ENCODE data around the gene ALG12.

Gene ALG12

DNA sequence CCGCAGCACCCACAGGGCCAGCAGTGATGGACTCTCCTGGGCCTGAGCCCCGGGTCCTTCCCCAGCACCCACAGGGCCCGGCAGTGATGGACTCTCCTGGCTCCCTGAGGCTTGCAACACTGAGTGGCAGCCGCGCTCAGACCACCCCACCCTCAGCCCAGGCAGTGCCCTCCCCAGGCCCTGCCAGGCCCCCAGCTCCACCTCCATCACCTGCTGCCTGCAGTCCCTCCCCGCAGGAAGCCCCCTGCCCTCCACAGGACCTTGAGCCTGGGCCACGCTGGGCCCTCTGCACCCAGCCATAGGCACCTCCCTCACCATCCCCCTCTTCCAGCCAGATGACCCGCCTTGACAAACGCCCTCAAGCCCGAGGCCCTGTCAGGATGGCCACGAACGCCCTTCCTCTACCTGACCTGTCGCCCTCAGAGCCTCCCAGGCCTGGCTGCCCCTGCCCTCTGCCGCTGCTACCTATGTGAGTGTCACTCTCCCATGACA, 11.4 kb downstream of the ALG12 start:
- peaks cover 78% of the 10 kb centered on the region for H3K36me3 Mint-ChIP-seq (ENCODE audit: low read depth)
- H3K4me1 Mint-ChIP-seq (ENCODE audit: low read depth) = no peaks in the 10 kb centered on the region
- H3K27me3 Mint-ChIP-seq = no peaks in the 10 kb centered on the region
- no peak for DNase-seq
- H3K9me3 Mint-ChIP-seq = no peaks in the 10 kb centered on the region
- H3K4me3 Mint-ChIP-seq = no peak overlapping the region
- H3K27ac Mint-ChIP-seq = peak overlapping the region; percentile 70

DNA sequence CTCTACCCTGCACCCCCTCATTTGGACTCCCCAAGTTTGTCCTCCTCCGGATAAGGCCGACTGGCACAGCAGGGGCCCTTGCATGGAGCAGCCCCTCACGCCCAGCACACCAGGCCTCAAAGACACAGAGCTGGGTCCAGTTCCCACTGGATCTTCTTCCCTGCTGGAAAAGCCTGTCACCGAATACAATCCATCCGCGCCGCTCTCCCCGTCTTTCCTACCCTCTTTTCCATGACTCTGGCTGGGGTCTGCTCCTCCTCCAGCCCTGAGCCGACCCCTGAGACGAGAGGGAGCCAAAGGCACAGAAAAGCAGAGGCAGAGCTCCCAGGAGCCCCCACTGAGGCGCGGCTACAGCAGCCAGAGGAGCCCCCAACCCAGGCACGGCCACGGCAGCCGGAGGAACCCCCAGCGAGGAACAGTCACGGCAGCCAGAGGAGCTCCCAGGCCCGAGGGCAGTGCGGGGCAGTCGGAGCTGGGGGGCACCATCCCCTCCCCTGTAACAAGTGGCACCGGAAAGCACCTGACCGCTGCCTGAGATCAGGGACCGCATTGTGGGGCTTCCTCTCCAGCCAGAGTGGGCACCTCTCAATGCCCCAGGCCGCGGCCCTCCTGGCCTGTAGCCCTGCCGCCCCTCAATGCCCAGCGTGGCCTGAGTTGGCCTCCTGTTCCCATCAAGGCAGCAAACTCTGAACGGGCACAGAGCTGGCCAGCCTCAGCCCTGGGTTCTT, 12.0 kb downstream of the ALG12 start:
- Mint-ChIP-seq H3K9me3 (peaks cover 2% of the 10 kb centered on the region), H3K27ac (no peak overlapping the region), H3K4me1 (ENCODE audit: low read depth) (no peaks in the 10 kb centered on the region), H3K36me3 (ENCODE audit: low read depth) (peaks cover 82% of the 10 kb centered on the region), H3K27me3 (no peaks in the 10 kb centered on the region), H3K4me3 (no peak overlapping the region)
- no peak for DNase-seq

DNA sequence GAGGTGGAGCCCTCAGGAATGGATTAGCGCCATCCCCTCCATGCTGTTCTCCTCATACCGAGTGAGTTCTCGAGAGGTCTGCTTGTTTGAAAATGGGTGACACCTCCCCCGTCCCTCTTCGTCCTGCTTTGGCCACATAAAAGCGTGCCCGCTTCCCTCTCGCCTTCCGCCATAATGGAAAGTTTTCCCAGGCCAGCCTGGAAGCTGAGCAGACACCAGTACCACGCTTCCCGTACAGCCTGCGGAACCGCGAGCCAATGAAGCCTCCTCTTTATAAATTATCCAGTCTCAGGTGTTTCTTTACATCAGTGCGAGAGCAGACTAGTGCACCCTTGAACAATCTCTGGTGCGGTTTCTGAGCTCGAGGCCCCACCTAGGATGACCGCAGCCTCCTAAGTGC, 12.8 kb downstream of the ALG12 start:
- H3K27me3 Mint-ChIP-seq = no peaks in the 10 kb centered on the region
- H3K36me3 Mint-ChIP-seq (ENCODE audit: low read depth) = peaks cover 83% of the 10 kb centered on the region
- no peaks in the 10 kb centered on the region for H3K4me1 Mint-ChIP-seq (ENCODE audit: low read depth)
- peak overlapping the region; percentile 80 for H3K27ac Mint-ChIP-seq
- no peak for DNase-seq
- H3K9me3 Mint-ChIP-seq = peaks cover 2% of the 10 kb centered on the region
- no peak overlapping the region for H3K4me3 Mint-ChIP-seq

DNA sequence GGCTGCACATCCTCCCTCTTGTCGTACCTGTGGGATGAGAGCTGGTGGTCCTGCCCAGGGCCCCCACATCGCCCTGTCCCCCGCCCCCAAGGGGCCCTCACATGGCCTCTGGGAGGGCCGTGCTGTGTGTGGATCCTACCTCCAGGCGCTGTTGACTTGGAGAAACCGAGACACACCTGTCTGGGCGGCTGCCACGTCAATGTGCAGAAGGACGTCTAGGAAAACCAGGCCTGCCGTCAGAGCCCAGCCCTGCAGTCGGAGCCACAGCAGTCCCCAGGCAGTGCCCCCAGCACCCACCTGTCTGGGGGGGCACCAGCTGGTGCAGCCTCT, 14.2 kb downstream of the ALG12 start:
- peaks cover 2% of the 10 kb centered on the region for H3K4me1 Mint-ChIP-seq (ENCODE audit: low read depth)
- H3K36me3 Mint-ChIP-seq (ENCODE audit: low read depth) = peaks cover 78% of the 10 kb centered on the region
- H3K9me3 Mint-ChIP-seq = peaks cover 2% of the 10 kb centered on the region
- no peak for DNase-seq
- no peak overlapping the region for H3K27ac Mint-ChIP-seq
- H3K27me3 Mint-ChIP-seq = no peaks in the 10 kb centered on the region
- H3K4me3 Mint-ChIP-seq = no peak overlapping the region

DNA sequence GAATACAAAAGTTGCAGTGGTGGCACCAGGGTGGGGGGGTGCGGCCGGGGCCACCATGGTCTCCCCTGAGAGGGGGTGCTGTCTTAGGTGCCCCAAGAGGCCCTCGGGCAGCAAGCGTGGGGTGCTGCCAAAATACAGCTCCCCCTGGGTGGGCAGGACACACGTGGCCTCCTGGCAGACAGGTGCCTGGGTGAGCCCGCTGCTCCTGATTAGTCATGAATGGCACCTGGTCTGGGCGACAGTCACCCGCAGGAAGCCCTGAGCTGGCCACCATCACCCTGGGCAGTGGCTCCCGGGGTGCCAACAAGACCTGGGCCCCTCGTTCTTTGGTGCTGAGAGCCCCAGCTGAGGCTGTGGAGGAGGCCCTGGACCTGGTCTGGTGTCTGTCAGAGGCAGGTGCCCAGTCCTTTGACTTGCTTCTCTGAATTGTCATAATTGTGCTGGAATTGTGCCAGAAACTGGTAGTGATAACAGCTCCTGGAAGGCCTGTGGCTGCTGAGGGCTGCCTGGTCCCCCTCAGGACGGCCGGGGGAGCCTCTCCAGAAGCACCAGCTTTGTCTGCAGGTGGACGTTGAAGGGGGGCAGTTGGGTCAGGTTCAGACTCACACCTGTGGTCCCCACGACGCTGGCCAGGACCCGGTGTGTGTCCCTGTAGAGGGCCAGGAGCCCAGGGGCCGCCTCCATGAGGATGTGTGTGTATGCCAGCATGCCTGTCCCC, 14.8 kb downstream of the ALG12 start:
- Mint-ChIP-seq H3K27me3 (no peaks in the 10 kb centered on the region), H3K9me3 (peaks cover 2% of the 10 kb centered on the region), H3K4me3 (no peak overlapping the region), H3K27ac (no peak overlapping the region), H3K4me1 (ENCODE audit: low read depth) (peaks cover 2% of the 10 kb centered on the region), H3K36me3 (ENCODE audit: low read depth) (peaks cover 77% of the 10 kb centered on the region)
- DNase-seq = no peak

DNA sequence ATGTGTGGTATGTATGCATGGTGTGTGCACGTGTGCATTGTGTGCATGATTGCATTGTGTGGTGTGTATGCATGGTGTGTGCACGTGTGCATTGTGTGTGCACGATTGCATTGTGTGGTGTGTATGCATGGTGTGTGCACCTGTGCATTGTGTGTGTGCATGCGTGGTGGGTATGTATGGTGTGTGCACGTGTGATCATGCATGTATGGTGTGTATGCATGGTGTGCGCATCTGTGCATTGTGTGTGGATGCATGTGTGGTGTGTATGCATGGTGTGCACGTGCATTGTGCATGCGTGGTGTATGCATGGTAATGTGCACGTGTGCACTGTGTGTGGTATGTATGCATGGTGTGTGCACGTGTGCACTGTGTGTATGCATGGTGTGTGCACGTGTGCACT, 16.8 kb downstream of the ALG12 start:
- H3K4me1 Mint-ChIP-seq (ENCODE audit: low read depth) = peaks cover 2% of the 10 kb centered on the region
- H3K27me3 Mint-ChIP-seq = no peaks in the 10 kb centered on the region
- DNase-seq = no peak
- H3K4me3 Mint-ChIP-seq = no peak overlapping the region
- H3K27ac Mint-ChIP-seq = no peak overlapping the region
- peaks cover 68% of the 10 kb centered on the region for H3K36me3 Mint-ChIP-seq (ENCODE audit: low read depth)
- peaks cover 2% of the 10 kb centered on the region for H3K9me3 Mint-ChIP-seq

DNA sequence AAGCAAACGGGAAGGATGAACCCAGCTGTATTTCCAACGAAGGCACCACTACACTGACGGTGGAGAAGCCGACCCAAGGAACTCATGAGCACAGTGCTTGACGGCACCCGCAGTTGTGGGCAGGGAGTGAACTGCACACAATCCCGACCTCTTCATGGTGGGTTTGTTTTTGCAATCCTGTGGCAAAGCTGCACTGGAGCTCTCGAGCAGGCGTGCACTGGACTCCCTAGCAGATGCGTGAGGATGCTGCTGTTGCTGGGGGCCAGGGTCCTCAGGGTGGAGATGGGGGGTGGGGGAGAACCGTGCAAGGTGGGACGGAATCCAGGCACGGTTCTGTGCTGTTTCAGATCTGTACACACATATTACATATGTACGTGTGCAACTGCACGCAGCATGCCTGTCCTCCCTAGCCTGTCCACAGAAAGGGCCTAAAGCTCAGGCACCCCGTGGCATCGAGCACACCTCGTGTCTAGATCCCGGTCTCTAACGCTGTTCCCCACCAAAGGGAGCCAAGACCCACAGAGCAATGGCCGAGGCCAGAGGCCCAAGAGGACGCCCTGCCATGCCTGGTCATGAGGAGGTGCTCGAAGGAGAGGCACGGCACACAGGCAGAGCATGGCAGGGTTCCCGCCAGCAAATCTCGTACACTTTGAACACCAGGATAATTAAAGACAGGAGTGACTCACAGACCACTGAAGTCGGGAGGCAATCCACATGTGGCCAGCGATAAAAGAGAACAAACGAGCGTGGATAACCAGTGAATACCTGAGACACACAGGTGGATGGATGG, 17.6 kb downstream of the ALG12 start:
- Mint-ChIP-seq H3K4me1 (ENCODE audit: low read depth) (peaks cover 2% of the 10 kb centered on the region), H3K4me3 (no peak overlapping the region), H3K27ac (no peak overlapping the region), H3K9me3 (peaks cover 2% of the 10 kb centered on the region), H3K27me3 (no peaks in the 10 kb centered on the region), H3K36me3 (ENCODE audit: low read depth) (peaks cover 66% of the 10 kb centered on the region)
- no peak for DNase-seq

DNA sequence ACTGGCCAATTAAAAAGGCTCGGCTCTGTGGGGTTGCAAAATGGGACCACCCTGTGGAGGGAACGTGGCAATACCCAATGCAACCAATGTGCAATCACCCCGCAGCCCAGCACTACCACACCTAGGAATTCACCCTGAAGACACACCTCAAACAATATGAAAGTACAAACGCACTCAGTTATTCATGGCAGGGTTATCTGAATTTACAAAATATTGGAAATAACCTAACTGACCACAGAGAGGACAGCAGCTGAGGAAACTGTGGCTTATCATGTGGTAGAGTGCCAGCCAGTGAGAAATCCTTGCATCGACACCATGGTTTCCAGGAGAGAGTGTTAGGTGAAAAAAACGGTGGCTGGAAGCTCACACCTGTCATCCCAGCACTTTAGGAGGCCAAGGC, 18.7 kb downstream of the ALG12 start:
- peaks cover 2% of the 10 kb centered on the region for H3K9me3 Mint-ChIP-seq
- peak overlapping the region; percentile 14 for H3K27ac Mint-ChIP-seq
- H3K4me3 Mint-ChIP-seq = no peak overlapping the region
- peaks cover 2% of the 10 kb centered on the region for H3K4me1 Mint-ChIP-seq (ENCODE audit: low read depth)
- H3K27me3 Mint-ChIP-seq = no peaks in the 10 kb centered on the region
- no peak for DNase-seq
- H3K36me3 Mint-ChIP-seq (ENCODE audit: low read depth) = peaks cover 60% of the 10 kb centered on the region

DNA sequence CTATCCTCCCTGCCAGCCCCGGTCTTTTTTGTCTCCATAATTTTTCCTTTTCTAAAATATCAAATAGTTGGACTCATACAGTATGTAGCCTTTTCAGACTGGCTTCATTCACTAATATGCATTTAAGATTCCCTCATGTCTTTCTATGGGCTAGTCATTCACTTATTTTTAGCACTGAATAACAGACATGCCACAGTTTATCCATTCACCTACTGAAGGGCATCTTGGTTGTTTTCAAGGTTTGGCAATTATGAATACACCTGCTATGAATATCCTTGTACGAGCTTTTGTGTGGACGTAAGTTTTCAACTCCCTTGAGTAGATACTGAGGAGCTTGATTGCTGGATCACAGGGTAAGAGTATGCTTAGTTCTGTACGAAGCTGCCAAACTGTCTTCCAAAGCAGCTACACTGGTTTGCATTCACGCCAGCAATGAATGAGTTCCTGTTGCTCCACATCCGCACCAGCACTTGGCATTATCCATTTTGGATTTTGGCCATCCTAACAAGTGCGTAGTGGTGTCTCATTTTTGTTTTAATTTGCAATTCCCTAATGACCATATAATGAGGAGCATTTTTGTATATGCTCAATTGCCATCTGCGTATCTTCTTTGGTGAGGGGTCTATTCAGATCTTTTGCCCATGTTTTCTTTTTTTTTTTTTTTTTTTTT, 21.1 kb downstream of the ALG12 start:
- no peak for DNase-seq
- H3K4me3 Mint-ChIP-seq = no peak overlapping the region
- peaks cover 2% of the 10 kb centered on the region for H3K9me3 Mint-ChIP-seq
- H3K4me1 Mint-ChIP-seq (ENCODE audit: low read depth) = peaks cover 2% of the 10 kb centered on the region
- H3K36me3 Mint-ChIP-seq (ENCODE audit: low read depth) = peaks cover 65% of the 10 kb centered on the region
- no peak overlapping the region for H3K27ac Mint-ChIP-seq
- H3K27me3 Mint-ChIP-seq = no peaks in the 10 kb centered on the region

DNA sequence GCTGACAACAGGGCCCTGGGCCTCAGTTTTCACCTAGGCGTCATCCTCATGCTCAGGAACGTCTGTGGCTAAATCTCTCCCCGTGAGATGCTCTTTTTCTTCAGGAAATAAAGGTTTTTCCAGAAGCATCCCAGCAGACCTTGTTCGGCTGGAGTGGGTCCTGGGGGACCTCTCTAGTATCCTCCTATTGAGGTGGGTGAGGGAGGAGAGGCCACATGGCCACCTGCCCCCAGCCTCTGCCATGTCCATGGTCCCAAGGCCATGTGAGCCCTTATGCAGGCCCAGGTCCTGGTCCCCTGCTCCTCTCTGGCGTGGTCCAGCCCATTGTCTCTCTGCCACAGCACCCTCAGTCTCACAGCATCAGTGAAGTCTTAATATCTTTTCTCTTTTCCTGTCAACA, 22.0 kb downstream of the ALG12 start:
- no peak overlapping the region for H3K4me3 Mint-ChIP-seq
- peaks cover 65% of the 10 kb centered on the region for H3K36me3 Mint-ChIP-seq (ENCODE audit: low read depth)
- H3K9me3 Mint-ChIP-seq = no peaks in the 10 kb centered on the region
- DNase-seq = no peak
- H3K4me1 Mint-ChIP-seq (ENCODE audit: low read depth) = peaks cover 2% of the 10 kb centered on the region
- H3K27ac Mint-ChIP-seq = peak overlapping the region; percentile 44
- no peaks in the 10 kb centered on the region for H3K27me3 Mint-ChIP-seq

DNA sequence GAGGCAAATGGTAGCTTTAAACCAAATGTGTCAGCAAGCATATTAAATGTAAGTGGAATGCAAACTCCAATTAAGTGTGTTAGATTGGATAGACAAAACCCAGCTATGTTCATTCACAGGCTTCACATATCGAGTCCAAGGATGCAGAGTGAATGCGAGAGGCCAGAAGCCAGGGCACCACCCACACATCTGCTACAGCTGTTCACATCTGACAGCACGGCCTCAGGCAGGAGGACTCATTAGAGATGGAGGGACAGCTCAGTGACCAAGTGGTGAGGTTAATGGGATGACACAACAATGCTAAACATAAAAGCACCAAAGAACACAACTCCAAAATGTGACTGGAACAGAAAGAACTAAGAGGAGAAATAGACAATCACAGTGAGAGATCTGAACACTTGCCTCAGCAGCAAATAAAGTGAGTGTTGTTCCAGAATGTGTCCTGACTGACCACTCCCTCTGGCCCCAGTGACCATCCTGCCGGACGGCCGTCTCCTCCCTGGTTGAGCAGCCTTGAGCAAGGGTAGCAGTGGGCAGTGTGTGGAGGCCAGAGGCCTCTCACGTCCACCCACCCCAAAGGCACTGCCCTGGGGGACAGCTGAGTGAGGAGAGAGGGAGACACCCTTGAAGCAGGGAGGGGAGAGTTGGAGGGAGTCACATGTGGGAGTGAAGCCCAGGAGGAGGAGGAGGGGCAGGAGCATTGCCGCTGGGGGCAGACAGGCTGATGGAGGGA, 23.8 kb downstream of the ALG12 start:
- peaks cover 67% of the 10 kb centered on the region for H3K36me3 Mint-ChIP-seq (ENCODE audit: low read depth)
- peak overlapping the region; percentile 27 for H3K27ac Mint-ChIP-seq
- H3K4me3 Mint-ChIP-seq = no peak overlapping the region
- peaks cover 1% of the 10 kb centered on the region for H3K4me1 Mint-ChIP-seq (ENCODE audit: low read depth)
- H3K9me3 Mint-ChIP-seq = no peaks in the 10 kb centered on the region
- no peaks in the 10 kb centered on the region for H3K27me3 Mint-ChIP-seq
- no peak for DNase-seq

DNA sequence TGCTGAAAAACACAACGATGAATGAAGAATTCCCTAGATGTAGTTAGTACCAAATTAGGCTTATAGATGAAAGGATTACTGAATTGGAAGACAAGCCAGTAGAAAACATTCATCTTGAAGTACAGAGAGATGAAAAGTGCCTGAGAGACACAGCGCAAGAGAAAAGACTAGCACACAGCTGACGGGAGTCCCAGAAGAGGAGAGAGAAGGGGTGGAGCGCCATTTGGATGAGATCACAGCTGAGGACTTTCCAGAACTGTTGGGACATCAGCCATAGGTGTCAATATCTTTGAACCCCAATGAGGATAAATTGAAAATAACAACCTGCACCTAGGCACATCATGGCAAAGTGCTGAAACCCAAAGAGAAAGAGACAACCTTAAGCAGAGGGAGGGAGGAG, 25.2 kb downstream of the ALG12 start:
- DNase-seq = no peak
- Mint-ChIP-seq H3K9me3 (no peaks in the 10 kb centered on the region), H3K4me1 (ENCODE audit: low read depth) (no peaks in the 10 kb centered on the region), H3K27ac (no peak overlapping the region), H3K27me3 (no peaks in the 10 kb centered on the region), H3K36me3 (ENCODE audit: low read depth) (peaks cover 75% of the 10 kb centered on the region), H3K4me3 (no peak overlapping the region)

DNA sequence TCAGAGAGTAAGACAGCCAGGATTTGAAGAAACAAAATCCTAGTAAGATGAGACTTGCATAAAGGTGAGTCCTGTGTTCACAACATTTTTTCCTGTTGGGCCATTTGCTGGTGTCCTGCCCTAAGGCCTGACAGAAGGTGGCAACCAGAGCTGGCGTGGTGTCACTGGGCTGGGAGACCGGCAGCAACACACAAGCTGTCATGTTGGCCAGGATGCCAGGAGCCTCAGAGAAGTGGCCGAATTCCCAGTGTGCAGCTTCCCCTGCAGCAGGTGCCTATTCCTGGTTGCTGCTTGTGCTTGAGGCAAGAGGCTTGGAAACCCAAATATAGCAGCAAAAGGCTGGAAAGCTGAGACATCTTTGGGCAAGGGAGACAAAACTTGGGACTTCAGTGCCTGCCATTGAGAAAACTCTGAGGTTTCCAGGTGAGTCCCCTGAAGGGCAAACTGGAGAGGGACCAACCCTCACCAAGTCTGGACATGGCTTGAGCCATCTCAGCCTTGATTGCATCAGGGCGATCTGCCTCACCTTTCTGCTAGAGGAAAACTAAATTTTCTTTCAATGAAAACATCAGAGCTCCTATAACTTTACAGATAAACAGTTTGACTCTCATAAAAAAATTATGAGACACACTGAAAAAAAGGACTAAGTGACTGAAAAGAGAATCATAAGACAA, 25.9 kb downstream of the ALG12 start:
- no peak for DNase-seq
- Mint-ChIP-seq H3K4me3 (no peak overlapping the region), H3K9me3 (no peaks in the 10 kb centered on the region), H3K27me3 (no peaks in the 10 kb centered on the region), H3K27ac (no peak overlapping the region), H3K4me1 (ENCODE audit: low read depth) (no peaks in the 10 kb centered on the region), H3K36me3 (ENCODE audit: low read depth) (peaks cover 80% of the 10 kb centered on the region)

All from activated T-cell treated with anti-CD3 and anti-CD28 coated beads, Interleukin-2, amount 50 U/mL, for 24 hours (primary cell).